ENCODE results near the gene MAN2A2. TPM values are rescaled to one million over a fixed set of nuclear protein-coding genes. Genes with fewer than 3 reads are reported as not detected.
"Not testable (repeated sequence)": the region's sequence is repeated elsewhere in the genome, so short reads cannot be mapped to it uniquely, and the experiment has no call there.

MAN2A2 gene
- total and polyA plus RNA-seq, 2 donors (not counting 1 experiment from before 2014, with no cell fraction given) = 11.3 to 36.0 TPM

DNA sequence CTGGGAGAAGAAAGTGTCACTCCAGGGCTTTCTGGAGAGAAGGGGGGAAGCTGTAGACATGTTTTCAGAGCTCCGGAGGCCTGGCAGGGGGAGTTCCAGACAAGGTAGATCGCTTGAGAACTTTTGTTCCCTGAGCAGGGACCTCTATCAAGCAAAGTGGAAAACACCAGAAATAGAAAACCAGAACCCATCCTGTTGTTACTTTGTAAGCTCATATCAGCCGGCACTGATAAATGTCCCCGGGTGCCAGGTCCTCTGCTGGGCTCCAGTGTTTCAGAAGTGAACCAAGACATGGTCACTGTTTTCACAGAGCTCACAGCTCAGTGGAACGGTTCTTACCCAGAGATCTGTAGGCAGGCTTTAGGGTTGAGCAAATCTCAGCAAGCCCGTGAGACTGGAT, 15.7 kb downstream of the MAN2A2 start:
- H3K36me3 ChIP-seq (ENCODE audit: control insufficient read depth, insufficient read depth, low read length) = peaks cover 16% of the 10 kb centered on the region

DNA sequence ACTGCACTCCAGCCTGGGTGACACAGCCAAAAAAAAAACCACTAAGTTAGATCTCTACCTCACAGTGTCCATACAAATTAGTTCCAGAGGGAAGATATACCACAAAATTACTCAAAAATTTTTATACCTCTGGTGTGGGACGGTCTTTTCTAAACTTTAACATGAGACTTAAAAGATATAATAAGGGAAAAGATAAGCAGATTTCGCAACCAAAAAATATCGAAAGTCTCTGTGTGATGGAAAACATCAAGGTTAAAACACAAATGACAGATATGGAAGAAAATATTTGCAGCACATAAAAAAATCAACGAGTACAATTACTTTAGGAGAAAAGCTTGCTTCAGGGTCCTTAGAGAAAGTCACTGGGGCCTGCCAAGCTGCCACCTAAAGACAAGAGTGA, 18.8 kb downstream of the MAN2A2 start:
- H3K4me3 ChIP-seq (replicated peaks in 1 of 4; ENCODE audit: control extremely low read depth in 1 of 4, insufficient read depth in 1 of 4, low read depth in 3 of 4, low read length in 4 of 4) = no peak overlapping the region
- no peaks in the 10 kb centered on the region for H3K27me3 ChIP-seq (ENCODE audit: control insufficient read depth, insufficient read depth, low read length)
- no peak overlapping the region for H3K9ac ChIP-seq (ENCODE audit: insufficient read depth, low read length)
- no peak overlapping the region for H3K4me2 ChIP-seq (ENCODE audit: extremely low read depth, insufficient read depth, low read length)
- H3K9me3 ChIP-seq (ENCODE audit: control insufficient read depth, insufficient read depth, low read depth, low read length) = no peaks in the 10 kb centered on the region
- no peak for DNase-seq (ENCODE audit: low read depth in 2 of 2)
- H3K4me1 ChIP-seq (ENCODE audit: control insufficient read depth, extremely low read depth, insufficient read depth, low read length) = no peaks in the 10 kb centered on the region
- H3K27ac ChIP-seq (ENCODE audit: insufficient read depth, low read length) = no peak overlapping the region
- TF ChIP-seq EZH2 (IDR thresholded peaks at IDR 0.05; ENCODE audit: low read length, missing control alignments) = no peak
- TF ChIP-seq, protein P1, sequence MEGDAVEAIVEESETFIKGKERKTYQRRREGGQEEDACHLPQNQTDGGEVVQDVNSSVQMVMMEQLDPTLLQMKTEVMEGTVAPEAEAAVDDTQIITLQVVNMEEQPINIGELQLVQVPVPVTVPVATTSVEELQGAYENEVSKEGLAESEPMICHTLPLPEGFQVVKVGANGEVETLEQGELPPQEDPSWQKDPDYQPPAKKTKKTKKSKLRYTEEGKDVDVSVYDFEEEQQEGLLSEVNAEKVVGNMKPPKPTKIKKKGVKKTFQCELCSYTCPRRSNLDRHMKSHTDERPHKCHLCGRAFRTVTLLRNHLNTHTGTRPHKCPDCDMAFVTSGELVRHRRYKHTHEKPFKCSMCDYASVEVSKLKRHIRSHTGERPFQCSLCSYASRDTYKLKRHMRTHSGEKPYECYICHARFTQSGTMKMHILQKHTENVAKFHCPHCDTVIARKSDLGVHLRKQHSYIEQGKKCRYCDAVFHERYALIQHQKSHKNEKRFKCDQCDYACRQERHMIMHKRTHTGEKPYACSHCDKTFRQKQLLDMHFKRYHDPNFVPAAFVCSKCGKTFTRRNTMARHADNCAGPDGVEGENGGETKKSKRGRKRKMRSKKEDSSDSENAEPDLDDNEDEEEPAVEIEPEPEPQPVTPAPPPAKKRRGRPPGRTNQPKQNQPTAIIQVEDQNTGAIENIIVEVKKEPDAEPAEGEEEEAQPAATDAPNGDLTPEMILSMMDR (conservative IDR thresholded peaks at IDR 0.05 in 1 of 2, IDR thresholded peaks at IDR 0.05 in 1 of 2; ENCODE audit: low read depth in 1 of 2, low read length in 2 of 2) = no peak
- no peaks in the 10 kb centered on the region for H3K79me2 ChIP-seq (ENCODE audit: control insufficient read depth, insufficient read depth, low read length)
- no peaks in the 10 kb centered on the region for H4K20me1 ChIP-seq (ENCODE audit: control insufficient read depth, extremely low read depth, insufficient read depth, low read length)
- peaks cover 15% of the 10 kb centered on the region for H3K36me3 ChIP-seq (ENCODE audit: control insufficient read depth, insufficient read depth, low read length)
- H2AFZ ChIP-seq (ENCODE audit: low read length) = no peak overlapping the region

More for the DNA sequence above, 15.7 kb downstream of the MAN2A2 start:
- Histone ChIP-seq H2AFZ (ENCODE audit: low read length) (no peak overlapping the region), H3K4me3 (replicated peaks in 1 of 4; ENCODE audit: control extremely low read depth in 1 of 4, insufficient read depth in 1 of 4, low read depth in 3 of 4, low read length in 4 of 4) (no peak overlapping the region), H3K4me2 (ENCODE audit: extremely low read depth, insufficient read depth, low read length) (no peak overlapping the region), H3K4me1 (ENCODE audit: control insufficient read depth, extremely low read depth, insufficient read depth, low read length) (no peaks in the 10 kb centered on the region), H3K79me2 (ENCODE audit: control insufficient read depth, insufficient read depth, low read length) (no peaks in the 10 kb centered on the region), H3K27ac (ENCODE audit: insufficient read depth, low read length) (no peak overlapping the region), H3K9ac (ENCODE audit: insufficient read depth, low read length) (no peak overlapping the region), H3K27me3 (ENCODE audit: control insufficient read depth, insufficient read depth, low read length) (no peaks in the 10 kb centered on the region), H3K9me3 (ENCODE audit: control insufficient read depth, insufficient read depth, low read depth, low read length) (no peaks in the 10 kb centered on the region), H4K20me1 (ENCODE audit: control insufficient read depth, extremely low read depth, insufficient read depth, low read length) (no peaks in the 10 kb centered on the region)
- TF ChIP-seq EZH2 (IDR thresholded peaks at IDR 0.05; ENCODE audit: low read length, missing control alignments) = no peak
- TF ChIP-seq, protein P1 (conservative IDR thresholded peaks at IDR 0.05 in 1 of 2, IDR thresholded peaks at IDR 0.05 in 1 of 2; ENCODE audit: low read depth in 1 of 2, low read length in 2 of 2) = no peak
- DNase-seq (ENCODE audit: low read depth in 2 of 2) = no peak

DNA sequence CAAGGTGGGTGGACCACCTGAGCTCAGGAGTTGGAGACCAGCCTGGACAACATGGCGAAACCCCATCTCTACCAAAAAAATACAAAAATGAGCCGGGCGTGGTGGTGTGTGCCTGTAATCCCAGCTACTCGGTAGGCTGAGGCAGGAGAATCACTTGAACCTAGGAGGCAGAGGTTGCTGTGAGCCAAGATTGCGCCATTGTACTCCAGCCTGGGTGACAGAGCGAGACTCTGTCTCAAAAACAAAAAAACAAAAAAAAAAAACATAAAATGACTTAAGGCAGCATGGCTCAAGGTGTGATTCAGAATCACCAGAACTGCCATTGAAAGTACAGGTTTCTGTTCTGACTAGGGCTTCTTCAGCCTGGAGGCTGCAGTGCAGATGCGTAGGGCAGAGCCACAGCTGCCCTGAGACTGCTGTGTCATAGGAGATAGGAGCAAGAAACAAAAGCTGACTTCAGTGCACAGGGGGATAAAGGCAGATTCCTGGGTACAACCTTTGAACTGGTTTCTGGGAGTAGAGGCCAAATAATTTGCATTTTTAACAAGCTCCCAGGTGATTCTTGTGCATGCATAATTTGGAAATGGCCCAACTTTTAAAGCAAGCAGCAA, 19.7 kb downstream of the MAN2A2 start:
- not testable (repeated sequence) for H3K9me3 ChIP-seq (ENCODE audit: control insufficient read depth, insufficient read depth, low read depth, low read length); H3K4me3 ChIP-seq (replicated peaks in 1 of 4; ENCODE audit: control extremely low read depth in 1 of 4, insufficient read depth in 1 of 4, low read depth in 3 of 4, low read length in 4 of 4); H4K20me1 ChIP-seq (ENCODE audit: control insufficient read depth, extremely low read depth, insufficient read depth, low read length); H3K27ac ChIP-seq (ENCODE audit: insufficient read depth, low read length); DNase-seq (ENCODE audit: low read depth in 2 of 2); H3K4me1 ChIP-seq (ENCODE audit: control insufficient read depth, extremely low read depth, insufficient read depth, low read length); H3K79me2 ChIP-seq (ENCODE audit: control insufficient read depth, insufficient read depth, low read length); H3K4me2 ChIP-seq (ENCODE audit: extremely low read depth, insufficient read depth, low read length); H3K27me3 ChIP-seq (ENCODE audit: control insufficient read depth, insufficient read depth, low read length); H3K9ac ChIP-seq (ENCODE audit: insufficient read depth, low read length); H2AFZ ChIP-seq (ENCODE audit: low read length)
- peaks cover 10% of the 10 kb centered on the region for H3K36me3 ChIP-seq (ENCODE audit: control insufficient read depth, insufficient read depth, low read length)
